PC-3 (cell line): ENCODE results near the gene ARHGEF7. TPM values are rescaled to one million over a fixed set of nuclear protein-coding genes. Genes with fewer than 3 reads are reported as not detected.

Experiments
- ATAC-seq: fragments of 200-7000 bp; cut with Tn5 transposase; 2 replicates; pipeline ENCODE4 v1.9.1; 2020; ENCODE audit warnings: mild to moderate bottlenecking, moderate library complexity
- BruUV-seq: library from RNA; stranded (reverse); fragments of 400-500 nt; replicated peaks from 2 replicates; lab custom pipeline; 2021; lab: Mats Ljungman, UMichigan
- CTCF ChIA-PET: fragments of 300-600 bp; sonication (Branson Sonifier 250); formaldehyde crosslinking; loops from one replicate; lab custom pipeline; 2022; ENCODE audit warnings: antibody characterized with exemption; lab: Charles Lee
- POLR2A ChIA-PET: fragments of 300-600 bp; sonication (Branson Sonifier 250); formaldehyde crosslinking; loops from one replicate; lab custom pipeline; 2022; ENCODE audit warnings: antibody characterized with exemption; ENCODE audit not compliant: unreplicated experiment; lab: Charles Lee
- DNase-seq: peaks from one replicate; pipeline ENCODE4 v3.0.0-alpha.2; 2015
- H2AFZ ChIP-seq: fragments of 300-600 bp; sonication (generic); 2 replicates; pipeline ENCODE4 v1.6.0; 2016; ENCODE audit warnings: antibody characterized with exemption, low read length
- H3F3A ChIP-seq: fragments of 300-600 bp; sonication (generic); one replicate; pipeline ENCODE4 v1.6.0; 2017; ENCODE audit warnings: antibody characterized with exemption, low read length, control low read depth, mild to moderate bottlenecking; ENCODE audit not compliant: unreplicated experiment
- H3K27ac ChIP-seq: fragments of 300-600 bp; sonication (generic); 2 replicates; pipeline ENCODE4 v1.5.1; 2016; ENCODE audit warnings: mild to moderate bottlenecking, low read length
- H3K27me3 ChIP-seq: fragments of 300-600 bp; sonication (generic); 2 replicates; pipeline ENCODE4 v1.6.1; 2016; ENCODE audit warnings: low read length, mixed read lengths
- H3K36me3 ChIP-seq: fragments of 300-600 bp; sonication (generic); 2 replicates; pipeline ENCODE4 v1.6.1; 2016; ENCODE audit warnings: low read depth, mixed run types, low read length, mixed read lengths
- H3K4me1 ChIP-seq: fragments of 300-600 bp; sonication (generic); 2 replicates; pipeline ENCODE4 v1.5.1; 2016; ENCODE audit warnings: low read length; ENCODE audit not compliant: insufficient read depth
- H3K4me2 ChIP-seq: fragments of 300-600 bp; sonication (generic); 2 replicates; pipeline ENCODE4 v1.6.0; 2016; ENCODE audit warnings: low read length
- H3K4me3 ChIP-seq: fragments of 300-600 bp; sonication (generic); 2 replicates; pipeline ENCODE4 v1.5.1; 2016; ENCODE audit warnings: mild to moderate bottlenecking, low read length, mixed read lengths
- H3K79me2 ChIP-seq: fragments of 300-600 bp; sonication (generic); 2 replicates; pipeline ENCODE4 v1.6.1; 2017; ENCODE audit warnings: low read length, mixed read lengths
- H3K9ac ChIP-seq: fragments of 300-600 bp; sonication (generic); 2 replicates; pipeline ENCODE4 v1.6.0; 2016; ENCODE audit warnings: mild to moderate bottlenecking, low read length
- H3K9me2 ChIP-seq: fragments of 300-600 bp; sonication (generic); replicated peaks from 2 replicates; pipeline ENCODE4 v1.6.1; 2016; ENCODE audit warnings: mixed run types, low read length, mixed read lengths
- H3K9me3 ChIP-seq: fragments of 300-600 bp; sonication (generic); 2 replicates; pipeline ENCODE4 v1.6.1; 2016; ENCODE audit warnings: low read length, mixed read lengths
- H4K20me1 ChIP-seq: fragments of 300-600 bp; sonication (generic); 2 replicates; pipeline ENCODE4 v1.6.1; 2016; ENCODE audit warnings: low read length, mixed read lengths
- CTCF ChIP-seq: fragments of 300-600 bp; sonication (generic); conservative IDR thresholded peaks from 2 replicates; pipeline ENCODE4 v1.5.1; 2017; ENCODE audit warnings: antibody characterized with exemption, low read depth, mild to moderate bottlenecking, low read length
- EZH2 ChIP-seq: fragments of 300-600 bp; sonication (generic); IDR thresholded peaks from one replicate; pipeline ENCODE4 v1.6.1; 2017; ENCODE audit warnings: antibody characterized with exemption, mild to moderate bottlenecking, low read length; ENCODE audit not compliant: unreplicated experiment
- EZH2phosphoT487 ChIP-seq: fragments of 300-600 bp; sonication (generic); IDR thresholded peaks from 2 replicates; pipeline ENCODE4 v1.6.1; 2018; ENCODE audit warnings: mild to moderate bottlenecking, antibody characterized with exemption, low read length, borderline replicate concordance
- intact Hi-C: fragments of 100-400 bp; cut with micrococcal nuclease; formaldehyde crosslinking; loops from 2 replicates; pipeline ENCODE4 v1.9.0; 2023
- total RNA-seq: library from RNA; depleted of rRNA; stranded (reverse); fragments of >200 nt; gene quantifications from 2 replicates; pipeline ENCODE4 v1.2.3, GENCODE V29; 2014

ARHGEF7 gene
- total RNA-seq, 1 experiment from 2014 or later: 14.7 TPM

GRCh38 chr13:111184458-111185401, 69.6 kb downstream of the ARHGEF7 start:
- CTCF ChIA-PET: no interaction called here
- H4K20me1 ChIP-seq: peaks cover 13% of the 10 kb centered on the region; the same call in 1 of the 2 replicates
- intact Hi-C loops: no loop called here

GRCh38 chr13:111186305-111186935, 71.3 kb downstream of the ARHGEF7 start:
- H3K9ac ChIP-seq: no peak overlapping the region
- ChIA-PET CTCF (no interaction called here), POLR2A (no interaction called here)
- H3K27ac ChIP-seq: no peak overlapping the region
- TF ChIP-seq EZH2: no peak
- TF ChIP-seq CTCF: no peak
- TF ChIP-seq EZH2phosphoT487: no peak
- H4K20me1 ChIP-seq: peaks cover 9% of the 10 kb centered on the region; the same call in 1 of the 2 replicates
- no peaks in the 10 kb centered on the region for H3K9me2 ChIP-seq
- peaks cover 11% of the 10 kb centered on the region; the same call in 1 of the 2 replicates for H3K4me1 ChIP-seq
- no peaks in the 10 kb centered on the region for H3K27me3 ChIP-seq
- DNase-seq (no peak), ATAC-seq (no peak)
- no peaks in the 10 kb centered on the region for H3K9me3 ChIP-seq
- H3F3A ChIP-seq: no peaks in the 10 kb centered on the region
- H3K4me3 ChIP-seq: no peak overlapping the region
- H3K4me2 ChIP-seq: no peak overlapping the region
- H3K79me2 ChIP-seq: peaks cover 95% of the 10 kb centered on the region
- H3K36me3 ChIP-seq: no peaks in the 10 kb centered on the region
- no TSS peak for BruUV-seq
- intact Hi-C loops: no loop called here
- no peak overlapping the region for H2AFZ ChIP-seq

More at GRCh38 chr13:111184458-111185401, 69.6 kb downstream of the ARHGEF7 start:
- H3K27me3 ChIP-seq: no peaks in the 10 kb centered on the region
- TF ChIP-seq EZH2 (no peak), CTCF (no peak), EZH2phosphoT487 (no peak)
- no peak overlapping the region for H3K27ac ChIP-seq
- H3K9me3 ChIP-seq: no peaks in the 10 kb centered on the region
- no TSS peak for BruUV-seq
- peaks cover 98% of the 10 kb centered on the region for H3K79me2 ChIP-seq
- H3K36me3 ChIP-seq: no peaks in the 10 kb centered on the region
- no peak overlapping the region for H2AFZ ChIP-seq
- no peak overlapping the region for H3K4me3 ChIP-seq
- POLR2A ChIA-PET: no interaction called here
- no peak overlapping the region for H3K9ac ChIP-seq
- H3K9me2 ChIP-seq: no peaks in the 10 kb centered on the region
- DNase-seq (no peak), ATAC-seq (no peak)
- peaks cover 11% of the 10 kb centered on the region; the same call in 1 of the 2 replicates for H3K4me1 ChIP-seq
- no peak overlapping the region for H3K4me2 ChIP-seq
- no peaks in the 10 kb centered on the region for H3F3A ChIP-seq
